ENCODE results near the gene DDR2.
"Not testable (repeated sequence)": the region's sequence is repeated elsewhere in the genome, so short reads cannot be mapped to it uniquely, and the experiment has no call there.

The DDR2 gene

DNA sequence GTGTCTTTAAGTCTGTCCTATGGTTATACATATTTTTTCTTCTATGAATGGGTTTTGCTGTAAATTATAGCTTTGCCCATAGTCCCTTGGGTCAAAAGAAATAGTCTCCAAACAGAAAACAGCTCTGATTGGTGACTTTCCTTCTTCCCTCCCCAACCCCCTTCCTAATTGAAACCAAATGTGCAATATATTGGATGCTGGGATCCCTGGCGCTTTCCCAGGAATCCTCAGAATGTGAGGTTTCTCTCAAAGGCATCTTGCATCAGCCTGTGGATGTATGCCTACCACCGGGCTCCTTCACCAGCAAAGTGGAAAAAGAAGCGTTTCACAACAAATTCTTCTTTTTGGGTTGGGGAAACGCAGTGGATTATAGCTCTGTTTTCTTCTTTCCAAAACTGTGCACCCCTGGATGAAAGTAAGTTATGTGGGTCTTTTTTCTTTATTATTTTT lies at the start of gene DDR2:
Gene DDR2 (plus strand): TSS at position 248 of the 450 bp plus-strand sequence. CDS start 86,600 bp downstream, outside the sequence.
- DNase-seq (ENCODE audit: low read depth in 2 of 2), result no peak

GRCh38 chr1:162582901-162583300 lies 49.4 kb upstream of the DDR2 start:
- DNase-seq (ENCODE audit: low read depth in 2 of 2), result not testable (repeated sequence)

- DNase-seq (ENCODE audit: low read depth in 2 of 2), result not testable (repeated sequence)
Observed at GRCh38 chr1:162585101-162585500, 47.2 kb upstream of the DDR2 start.

GRCh38 chr1:162587347-162587746 lies 44.9 kb upstream of the DDR2 start:
- DNase-seq (ENCODE audit: low read depth in 2 of 2), result no peak

DNA sequence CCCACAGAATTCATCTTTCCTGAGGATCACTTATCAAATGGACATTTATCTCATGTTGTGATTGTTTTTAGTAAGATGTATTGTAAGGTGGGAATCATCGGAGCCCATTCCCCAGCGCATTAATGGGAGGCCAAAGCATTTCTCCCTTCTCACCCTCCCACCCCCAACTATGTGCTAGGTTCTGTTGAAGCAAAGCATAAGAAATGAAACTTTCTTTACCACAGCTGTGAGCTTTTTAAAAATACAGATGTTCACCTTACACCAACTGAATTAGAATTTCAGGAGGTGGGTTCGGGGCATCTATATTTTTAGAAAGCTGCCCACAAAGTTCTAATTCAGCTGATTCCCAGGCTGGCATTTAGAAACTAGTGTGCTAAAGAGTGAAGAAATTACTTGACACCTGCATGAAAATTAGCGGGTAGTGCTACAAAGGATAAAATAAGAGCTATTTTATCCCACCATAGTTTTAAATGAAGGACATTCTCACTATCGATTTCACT lies 44.5 kb upstream of the DDR2 start:
- no peak for DNase-seq (ENCODE audit: low read depth in 2 of 2)

DNA sequence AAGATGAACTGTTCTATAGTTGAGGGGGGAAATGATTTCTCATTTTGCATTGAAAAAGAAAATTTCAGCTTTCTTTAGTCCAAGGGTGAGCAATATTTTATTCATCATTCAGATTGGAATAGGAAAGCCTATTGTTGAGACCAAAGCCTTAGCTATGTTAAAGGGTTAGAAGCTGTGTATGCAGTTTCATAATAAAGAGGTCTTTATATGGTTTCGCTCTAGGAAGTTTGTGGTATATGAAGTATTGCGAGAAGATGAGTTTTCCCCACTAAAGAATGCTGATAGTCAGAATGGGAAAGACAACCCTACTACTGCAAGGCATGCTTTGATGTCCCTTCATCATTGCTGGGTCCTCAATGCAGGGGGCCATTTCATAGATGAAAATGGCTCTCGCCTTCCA lies 42.2 kb upstream of the DDR2 start:
- DNase-seq (ENCODE audit: low read depth in 2 of 2), result no peak

- DNase-seq (ENCODE audit: low read depth in 2 of 2), result no peak
Observed at GRCh38 chr1:162590686-162591085, 41.6 kb upstream of the DDR2 start.

GRCh38 chr1:162596514-162597170 lies 35.6 kb upstream of the DDR2 start:
- no peak for DNase-seq (ENCODE audit: low read depth in 2 of 2)

DNA sequence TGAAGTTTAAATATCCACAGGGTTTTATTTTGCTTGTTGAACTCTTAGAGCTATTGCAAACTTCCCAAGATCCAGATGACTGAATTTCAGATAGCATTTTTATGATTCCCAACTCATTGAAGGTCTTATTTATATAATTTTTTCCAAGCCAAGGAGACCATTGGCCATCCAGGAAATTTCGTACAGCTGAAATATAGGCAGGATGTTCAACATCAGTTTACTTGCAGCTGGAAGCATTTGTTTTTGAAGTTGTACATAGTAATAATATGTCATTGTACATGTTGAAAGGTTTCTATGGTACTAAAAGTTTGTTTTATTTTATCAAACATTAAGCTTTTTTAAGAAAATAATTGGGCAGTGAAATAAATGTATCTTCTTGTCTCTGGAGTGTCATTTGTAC lies 32.8 kb upstream of the DDR2 start:
- no peak for DNase-seq (ENCODE audit: low read depth in 2 of 2)

DNA sequence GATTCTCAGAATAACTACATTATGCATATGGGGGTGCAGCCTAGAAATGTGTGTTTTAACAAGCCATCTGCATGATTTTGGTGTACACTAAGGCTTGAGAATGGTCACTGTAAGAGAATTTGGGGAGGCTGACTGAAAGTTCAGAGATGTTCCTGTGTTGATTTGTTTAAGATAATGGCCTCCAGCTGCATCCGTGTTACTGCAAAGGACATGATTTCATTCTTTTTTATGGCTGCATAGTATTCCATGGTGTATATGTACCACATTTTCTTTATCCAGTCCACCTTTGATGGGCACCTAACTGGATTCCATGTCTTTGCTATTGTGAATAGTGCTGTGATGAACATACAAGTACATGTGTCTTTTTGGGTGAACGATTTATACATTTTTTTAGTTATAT lies 29.1 kb upstream of the DDR2 start:
- DNase-seq (ENCODE audit: low read depth in 2 of 2), result not testable (repeated sequence)

- DNase-seq (ENCODE audit: low read depth in 2 of 2), result no peak
Observed at GRCh38 chr1:162605225-162605927, 26.9 kb upstream of the DDR2 start.

DNA sequence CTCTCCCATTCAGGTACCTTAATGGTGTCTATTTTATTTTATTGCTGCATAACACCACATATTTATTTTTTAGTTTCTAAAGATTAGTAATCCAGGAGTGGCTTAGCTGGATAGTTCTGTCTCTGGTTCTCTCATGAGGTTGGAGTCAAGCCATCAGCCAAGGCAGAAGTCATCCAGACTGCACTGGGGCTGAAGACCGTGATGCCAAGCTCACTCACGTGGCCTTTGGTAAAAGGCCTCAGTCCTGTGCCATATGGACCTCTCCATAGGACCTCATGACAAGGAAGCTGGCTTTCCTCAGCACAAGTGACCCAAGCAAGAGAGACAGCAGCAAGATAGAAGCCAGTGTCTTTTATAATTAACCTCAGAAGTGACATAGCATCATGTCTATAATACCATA lies 23.0 kb upstream of the DDR2 start:
- DNase-seq (ENCODE audit: low read depth in 2 of 2), result no peak

DNA sequence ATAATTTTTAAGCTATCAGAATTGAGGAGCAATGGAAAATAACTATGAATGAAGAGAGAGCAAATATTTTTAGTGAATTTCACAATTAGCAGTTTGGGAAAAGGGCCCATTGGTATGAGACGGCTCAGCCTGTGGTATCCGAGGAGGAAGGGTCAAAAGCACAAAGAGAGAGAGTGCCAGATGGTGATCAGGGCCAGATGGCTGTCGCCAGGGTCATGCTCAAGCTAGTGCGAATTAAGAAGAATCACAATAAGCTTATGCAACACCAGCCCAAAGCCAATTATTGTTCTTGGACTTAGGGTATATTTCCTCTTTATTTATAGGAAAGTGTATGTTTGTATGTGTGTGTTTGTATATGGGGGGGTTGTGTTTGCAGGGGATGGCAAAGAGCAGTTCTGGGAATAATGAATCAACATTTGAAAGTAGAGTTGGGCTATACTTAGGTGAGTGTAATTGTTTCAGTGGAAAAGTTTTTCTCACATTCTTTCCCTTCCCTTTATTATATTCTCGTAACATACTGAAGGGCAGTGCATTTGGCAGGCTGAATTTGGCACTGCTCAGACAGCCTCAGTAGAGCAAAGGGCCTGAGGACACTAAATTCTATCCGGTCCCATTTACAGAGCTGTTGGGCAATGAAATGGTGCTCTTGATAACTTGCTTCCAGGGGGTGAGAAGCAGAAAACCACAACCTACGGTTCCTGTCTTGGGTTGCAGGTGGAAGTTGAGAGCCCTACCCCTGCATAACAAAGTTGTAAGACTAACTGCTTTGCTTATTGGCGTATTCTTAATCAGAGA lies 19.5 kb upstream of the DDR2 start:
- DNase-seq (ENCODE audit: low read depth in 2 of 2), result no peak

DNA sequence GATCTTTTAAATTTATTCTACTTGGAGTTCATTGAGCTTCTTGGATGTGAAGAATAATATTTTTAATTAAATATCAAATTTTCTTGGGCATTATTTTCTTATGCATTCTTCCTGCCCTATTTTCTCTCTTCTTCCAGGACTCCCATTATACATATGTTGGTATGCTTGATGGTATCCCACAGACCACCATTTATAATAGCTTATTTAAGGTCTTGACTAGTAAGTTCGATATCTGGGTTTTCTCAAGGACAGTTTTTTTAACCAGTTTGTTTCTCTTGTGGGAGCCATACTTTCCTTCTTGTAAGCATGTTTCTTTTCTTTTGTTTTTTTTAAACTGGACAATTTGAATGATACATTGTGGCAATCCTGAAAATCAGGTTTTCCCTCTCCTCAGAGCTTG lies 15.4 kb upstream of the DDR2 start:
- DNase-seq (ENCODE audit: low read depth in 2 of 2), result no peak

DNA sequence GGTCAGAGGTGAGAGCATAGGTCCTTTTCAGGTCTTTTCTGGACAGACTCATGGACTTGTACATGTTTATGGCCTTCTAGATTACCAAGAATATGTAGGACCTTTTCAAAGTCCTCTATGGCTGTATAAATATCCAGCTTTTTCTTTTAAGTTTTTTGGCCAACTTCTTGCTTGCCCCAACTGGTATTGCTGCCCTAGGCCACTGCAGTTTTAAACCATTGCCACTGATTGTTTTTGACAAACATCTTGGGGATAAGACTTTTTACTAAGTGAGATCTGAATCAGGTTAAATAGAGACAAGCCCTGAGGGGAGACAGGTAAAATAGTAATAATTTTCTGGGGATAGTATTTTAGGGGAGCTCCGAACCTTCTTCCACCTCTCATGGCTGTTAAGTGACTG lies 14.8 kb upstream of the DDR2 start:
- no peak for DNase-seq (ENCODE audit: low read depth in 2 of 2)

GRCh38 chr1:162619076-162619475 lies 13.2 kb upstream of the DDR2 start:
- no peak for DNase-seq (ENCODE audit: low read depth in 2 of 2)

- no peak for DNase-seq (ENCODE audit: low read depth in 2 of 2)
Observed at GRCh38 chr1:162621256-162621655, 11.0 kb upstream of the DDR2 start.

GRCh38 chr1:162625679-162626078 lies 6.6 kb upstream of the DDR2 start:
- DNase-seq (ENCODE audit: low read depth in 2 of 2), result no peak

DNA sequence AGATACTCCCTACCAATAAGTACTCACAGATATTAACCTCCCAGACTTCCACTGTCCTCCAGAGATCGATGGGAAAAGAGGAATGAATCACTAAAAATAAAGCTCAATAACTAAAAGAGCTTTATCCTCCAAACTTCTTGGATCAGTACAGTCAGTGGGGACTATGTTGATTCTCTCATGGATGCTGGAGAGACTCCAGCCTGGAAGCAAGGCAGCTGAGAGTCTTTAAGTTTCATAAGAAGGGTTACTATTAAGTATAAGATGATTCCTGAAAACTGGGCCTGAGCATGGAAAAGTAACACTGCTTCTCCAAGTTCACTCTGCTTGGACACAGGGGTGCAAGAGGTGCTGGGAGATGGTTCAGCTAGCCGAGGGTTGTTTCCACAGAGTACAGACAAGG lies 6.2 kb upstream of the DDR2 start:
- DNase-seq (ENCODE audit: low read depth in 2 of 2), result no peak

DNA sequence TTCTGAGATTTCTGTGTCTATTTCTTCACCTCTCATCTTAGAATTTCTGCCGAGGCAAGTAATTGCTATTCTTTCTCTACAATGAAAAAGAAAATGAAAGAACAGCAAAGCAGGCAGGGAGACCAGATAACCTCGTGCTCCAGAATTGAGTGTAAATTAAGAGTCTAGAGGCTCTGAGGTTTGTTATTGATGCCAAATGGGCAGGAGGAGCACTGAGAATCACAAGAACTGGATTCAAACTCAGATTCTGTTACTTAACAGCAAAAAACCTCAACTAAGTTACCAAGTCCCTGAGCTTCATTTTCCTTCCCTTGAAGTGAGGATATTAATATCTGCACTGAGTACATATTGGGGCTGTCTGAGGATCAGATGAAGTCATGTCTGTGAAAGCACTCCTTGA lies 5.5 kb upstream of the DDR2 start:
- DNase-seq (ENCODE audit: low read depth in 2 of 2), result no peak

GRCh38 chr1:162627662-162628296 lies 4.5 kb upstream of the DDR2 start:
- no peak for DNase-seq (ENCODE audit: low read depth in 2 of 2)

DNA sequence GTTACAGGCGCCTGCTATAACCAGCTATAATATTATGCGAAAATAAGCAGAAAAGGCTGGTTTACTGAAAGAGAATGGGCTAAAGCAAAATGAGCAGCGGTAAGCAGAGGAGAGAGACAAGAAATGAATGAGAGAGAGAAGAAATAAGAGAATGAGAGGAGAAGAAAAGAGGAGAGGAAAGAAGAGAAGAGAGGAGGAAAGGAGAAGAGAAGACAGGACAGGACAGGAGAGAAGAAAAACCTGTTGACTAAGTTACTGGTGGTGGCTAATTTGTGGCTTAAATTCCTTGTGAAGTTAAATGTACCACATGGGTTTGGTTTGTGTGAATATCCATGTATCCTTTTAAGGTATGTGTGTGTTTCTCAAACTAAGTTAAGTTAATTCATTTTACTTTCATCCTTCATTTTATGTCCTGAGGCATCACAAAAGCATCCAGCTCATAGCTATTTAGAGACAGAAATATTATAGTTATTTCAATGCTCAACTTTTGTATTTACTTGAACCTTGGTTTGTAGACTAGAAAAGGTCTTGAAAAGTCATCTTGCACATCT lies 3.1 kb upstream of the DDR2 start:
- no peak for DNase-seq (ENCODE audit: low read depth in 2 of 2)

Data from stimulated activated CD4-positive, alpha-beta T cell treated with anti-CD3 and anti-CD28 coated beads, Interleukin-1b, Interleukin-23, amount 100 ng/mL, for 4 hours (primary cell).